ENCODE results near the gene SUPT5H. TPM values are rescaled to one million over a fixed set of nuclear protein-coding genes. Genes with fewer than 3 reads are reported as not detected.
"Not testable (repeated sequence)": the region's sequence is repeated elsewhere in the genome, so short reads cannot be mapped to it uniquely, and the experiment has no call there.

SUPT5H gene
- polyA plus RNA-seq, 12 donors = 74.5 to 113 (median 82.6) TPM; not detected in 1

DNA sequence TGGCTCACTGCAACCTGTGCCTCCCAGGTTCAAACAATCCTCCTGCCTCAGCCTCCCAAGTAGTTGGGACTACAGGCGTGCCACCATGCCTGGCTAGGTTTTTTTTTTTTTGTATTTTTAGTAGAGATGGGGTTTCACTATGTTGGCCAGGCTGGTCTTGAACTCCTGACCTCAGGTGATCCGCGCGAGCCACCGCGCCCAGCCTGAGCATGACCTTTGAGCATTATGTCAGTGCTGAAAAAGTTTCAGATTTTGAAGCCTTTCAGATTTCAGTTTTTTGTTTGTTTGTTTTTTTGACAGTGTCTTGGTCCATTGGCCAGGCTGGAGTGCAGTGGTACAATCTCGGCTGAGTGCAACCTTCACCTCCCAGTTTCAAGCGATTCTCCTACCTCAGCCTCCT lies 5.9 kb downstream of the SUPT5H start:
- DNase-seq = not testable (repeated sequence)

DNA sequence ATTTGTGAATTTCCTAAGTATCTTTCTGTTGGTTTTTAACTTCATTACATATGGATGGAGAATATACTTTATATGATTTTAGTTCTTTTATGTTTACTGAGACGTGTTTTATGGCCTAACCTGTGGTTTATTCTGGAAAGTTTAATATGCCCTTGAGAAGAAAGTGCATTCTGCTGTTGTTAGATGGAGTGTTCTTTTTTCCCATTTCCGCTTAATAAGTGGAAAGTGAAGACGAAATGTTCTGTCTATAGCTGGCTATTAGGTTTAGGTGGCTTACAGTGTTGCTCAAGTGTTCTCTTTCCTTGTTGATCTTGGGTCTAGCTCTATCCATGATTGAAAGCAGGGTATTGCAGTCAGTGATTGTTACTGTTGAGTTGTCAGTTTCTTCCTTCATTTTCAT lies 18.0 kb downstream of the SUPT5H start:
- no peak for DNase-seq

DNA sequence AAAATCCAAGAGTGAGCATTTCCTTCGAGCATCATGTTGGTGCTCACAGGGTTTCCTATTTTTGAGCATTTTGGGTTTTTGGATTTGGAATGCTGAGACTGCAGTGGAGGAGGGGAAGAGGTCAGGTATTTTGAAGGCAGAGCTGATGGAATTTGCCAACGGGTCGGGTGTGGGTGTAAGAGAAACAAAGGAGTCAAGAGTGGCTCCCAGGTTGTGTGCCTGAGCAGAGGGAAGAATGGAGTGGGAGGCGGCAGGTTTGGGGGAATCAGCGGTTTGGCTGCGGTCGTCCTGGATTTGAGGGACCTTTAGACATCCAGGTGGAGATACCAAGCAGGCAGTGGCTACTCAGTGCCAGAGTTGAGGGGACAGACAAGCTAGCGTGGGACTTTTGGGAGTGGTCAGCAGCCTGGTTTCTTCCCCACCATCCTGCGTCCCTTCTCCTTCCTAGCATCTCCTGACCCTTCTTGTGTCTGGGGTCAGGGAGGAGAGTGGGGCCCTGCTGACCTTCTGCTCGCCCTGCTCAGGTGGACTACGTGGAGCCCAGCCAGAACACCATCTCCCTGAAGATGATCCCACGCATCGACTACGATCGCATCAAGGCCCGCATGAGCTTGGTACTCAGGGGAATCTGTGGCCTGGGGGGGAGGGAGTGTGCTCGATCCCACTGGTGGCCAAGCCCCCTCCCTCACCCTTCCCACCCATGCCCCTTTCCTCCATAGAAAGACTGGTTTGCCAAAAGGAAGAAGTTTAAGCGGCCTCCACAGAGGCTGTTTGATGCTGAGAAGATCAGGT lies 20.8 kb downstream of the SUPT5H start:
- no peak for DNase-seq

DNA sequence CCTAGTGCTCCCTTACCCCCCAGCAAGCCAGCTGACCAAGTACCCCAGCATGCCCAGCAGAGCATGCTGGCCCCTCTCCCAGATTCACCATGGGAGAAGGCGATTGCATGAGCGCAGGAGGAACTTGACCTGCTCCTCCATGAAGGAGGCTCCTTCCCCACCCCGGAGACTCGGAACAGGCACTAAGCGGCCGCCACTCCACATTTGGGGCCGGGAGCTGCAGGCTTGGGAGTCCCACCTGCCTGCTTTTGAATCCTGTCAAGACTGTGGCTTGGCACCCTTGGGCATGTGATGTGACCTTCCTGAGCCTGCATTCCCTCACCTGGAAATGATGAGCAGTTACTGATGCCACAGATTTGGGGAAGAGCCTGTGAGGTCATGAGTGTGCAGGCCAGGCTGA lies 22.6 kb downstream of the SUPT5H start:
- DNase-seq = no peak

DNA sequence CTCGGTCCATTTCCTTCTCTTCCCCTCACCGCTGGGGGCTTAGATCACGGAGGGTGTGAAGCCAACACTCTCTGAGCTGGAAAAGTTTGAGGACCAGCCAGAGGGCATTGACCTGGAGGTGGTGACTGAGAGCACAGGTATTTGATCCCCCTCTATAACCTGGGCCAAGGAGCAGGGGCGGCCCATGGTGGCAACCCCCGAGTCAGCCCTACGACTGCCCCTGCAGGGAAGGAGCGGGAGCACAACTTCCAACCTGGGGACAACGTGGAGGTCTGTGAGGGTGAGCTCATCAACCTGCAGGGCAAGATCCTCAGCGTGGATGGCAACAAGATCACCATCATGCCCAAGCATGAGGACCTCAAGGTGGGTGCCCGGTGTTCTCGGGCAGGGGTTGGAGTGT lies 23.7 kb downstream of the SUPT5H start:
- DNase-seq = no peak

DNA sequence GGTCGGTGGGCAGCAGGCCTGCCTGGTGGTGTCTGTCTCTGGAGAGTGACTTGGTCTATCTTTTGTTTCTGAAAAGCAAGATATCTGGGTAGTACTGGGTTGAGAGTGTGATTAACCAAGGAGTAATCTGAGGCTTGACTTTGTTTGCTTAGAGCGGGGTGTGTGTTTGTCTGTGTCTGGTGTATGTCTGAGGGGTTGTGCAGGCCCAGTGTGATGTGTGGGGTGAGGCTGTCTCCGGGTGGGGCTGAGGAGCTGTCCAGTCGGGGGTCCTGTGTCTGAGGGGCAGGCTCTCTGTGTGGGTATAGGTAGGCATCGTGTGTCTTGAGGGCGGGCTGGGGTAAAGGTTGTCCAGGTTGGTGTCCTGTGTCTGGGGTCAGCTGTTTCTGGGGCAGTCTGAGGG lies 24.2 kb downstream of the SUPT5H start:
- no peak for DNase-seq

DNA sequence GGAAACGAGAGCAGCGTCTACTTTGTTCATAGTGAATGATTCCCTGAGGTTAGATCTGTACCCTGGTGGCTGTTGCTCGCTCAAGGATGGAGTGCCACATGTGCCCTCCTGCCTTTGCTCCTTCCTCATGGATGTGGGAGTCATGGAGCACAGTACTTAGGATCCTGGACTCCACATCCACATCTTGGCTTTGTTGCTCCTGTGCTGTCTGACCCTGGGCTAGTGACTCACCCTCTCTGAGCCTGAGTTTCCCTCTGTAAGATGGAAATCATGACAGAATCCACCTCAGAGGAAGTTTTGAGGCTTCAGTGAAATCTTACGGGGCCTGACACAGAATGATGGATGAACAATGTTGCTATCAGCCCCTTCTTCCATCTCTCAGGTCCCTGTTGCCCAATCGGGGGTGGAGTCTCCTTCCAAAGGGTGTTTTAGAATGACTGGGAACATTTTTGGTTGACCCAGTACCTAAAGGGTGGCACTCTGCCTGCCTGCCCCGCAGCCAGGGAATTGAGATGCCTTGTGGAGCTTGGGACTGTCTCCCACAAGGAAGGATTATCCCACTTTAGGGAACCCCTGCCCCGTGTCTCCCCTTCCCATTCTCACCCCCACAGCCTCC lies 25.4 kb downstream of the SUPT5H start:
- DNase-seq = no peak

DNA sequence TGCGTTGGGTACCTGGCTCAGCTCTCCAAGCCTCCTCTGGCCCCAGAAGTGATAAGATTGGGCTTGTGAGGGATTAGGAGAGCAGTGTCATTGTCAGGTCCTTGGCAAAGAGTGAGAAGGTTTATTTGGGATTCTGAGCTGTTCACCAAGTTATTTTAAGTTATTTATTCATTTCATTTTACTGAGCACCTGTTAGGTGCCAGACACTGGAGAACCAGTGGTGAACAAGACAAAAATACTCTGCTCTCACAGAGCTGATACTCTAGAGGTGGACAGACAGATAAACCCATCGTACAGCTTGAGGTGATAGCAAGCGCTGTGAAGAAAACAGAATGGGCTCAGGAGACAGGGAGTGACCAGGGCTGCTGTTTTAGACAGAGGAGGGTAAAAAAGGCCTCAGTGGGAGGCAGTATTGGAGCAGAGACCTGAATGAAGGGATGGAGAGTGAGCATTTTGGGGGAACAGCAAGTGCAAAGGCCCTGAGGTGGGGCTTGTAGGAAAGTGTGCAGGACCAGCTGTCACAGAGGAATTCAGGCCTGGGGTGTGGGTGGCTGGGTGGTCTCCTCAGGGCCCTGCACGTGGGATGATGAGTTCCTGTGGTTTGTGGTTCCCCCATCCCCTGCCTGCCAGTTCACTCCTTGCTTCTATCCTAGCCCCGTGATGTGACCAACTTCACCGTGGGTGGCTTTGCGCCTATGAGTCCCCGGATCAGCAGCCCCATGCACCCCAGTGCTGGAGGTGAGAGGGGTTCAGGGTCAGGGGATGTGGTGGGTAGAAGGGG lies 26.6 kb downstream of the SUPT5H start:
- no peak for DNase-seq

DNA sequence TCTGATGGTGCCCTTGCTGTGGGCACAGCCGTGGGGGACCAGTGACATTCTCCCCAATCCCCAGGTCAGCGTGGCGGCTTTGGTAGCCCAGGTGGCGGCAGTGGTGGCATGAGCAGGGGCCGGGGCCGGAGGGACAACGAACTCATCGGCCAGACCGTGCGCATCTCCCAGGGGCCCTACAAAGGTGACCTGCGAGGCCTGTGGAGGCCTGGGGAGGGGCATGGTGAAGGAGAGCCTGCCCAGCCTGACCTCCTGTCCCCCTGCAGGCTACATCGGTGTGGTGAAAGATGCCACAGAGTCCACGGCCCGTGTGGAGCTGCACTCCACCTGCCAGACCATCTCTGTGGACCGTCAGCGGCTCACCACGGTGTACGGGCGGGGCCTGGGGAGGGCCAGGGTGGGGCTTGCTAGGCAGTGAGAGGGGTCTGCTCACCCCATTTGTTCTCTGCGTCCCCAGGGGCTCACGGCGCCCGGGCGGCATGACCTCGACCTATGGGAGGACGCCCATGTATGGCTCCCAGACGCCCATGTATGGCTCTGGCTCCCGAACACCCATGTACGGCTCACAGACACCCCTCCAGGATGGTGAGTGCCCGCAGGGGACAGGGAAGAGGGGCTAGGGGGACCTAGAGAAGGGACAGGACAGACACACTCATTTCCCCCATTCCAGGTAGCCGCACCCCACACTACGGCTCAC lies 27.5 kb downstream of the SUPT5H start:
- DNase-seq = no peak

DNA sequence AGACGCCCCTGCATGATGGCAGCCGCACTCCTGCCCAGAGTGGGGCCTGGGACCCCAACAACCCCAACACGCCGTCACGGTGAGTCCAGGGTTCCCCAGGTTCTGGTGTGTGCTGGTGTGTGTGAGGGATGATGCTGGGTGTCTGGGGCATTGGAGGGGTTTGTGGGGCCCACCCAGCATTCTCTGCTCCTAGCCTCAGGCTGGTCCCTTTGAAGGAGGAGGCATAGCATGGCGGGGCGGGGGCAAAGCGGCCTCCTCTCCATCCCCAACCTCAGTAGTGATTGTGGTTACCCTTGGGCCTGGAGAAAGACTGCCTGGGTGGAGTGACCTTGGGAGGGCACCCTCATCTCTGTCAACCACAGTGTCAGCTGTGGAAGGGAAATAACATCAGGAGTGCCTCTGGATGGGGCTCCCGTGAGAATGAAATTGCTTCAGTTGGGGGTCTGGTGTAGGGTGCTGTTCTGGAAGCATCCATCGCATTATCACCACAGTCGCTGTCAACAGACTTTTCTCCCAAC lies 28.1 kb downstream of the SUPT5H start:
- no peak for DNase-seq

DNA sequence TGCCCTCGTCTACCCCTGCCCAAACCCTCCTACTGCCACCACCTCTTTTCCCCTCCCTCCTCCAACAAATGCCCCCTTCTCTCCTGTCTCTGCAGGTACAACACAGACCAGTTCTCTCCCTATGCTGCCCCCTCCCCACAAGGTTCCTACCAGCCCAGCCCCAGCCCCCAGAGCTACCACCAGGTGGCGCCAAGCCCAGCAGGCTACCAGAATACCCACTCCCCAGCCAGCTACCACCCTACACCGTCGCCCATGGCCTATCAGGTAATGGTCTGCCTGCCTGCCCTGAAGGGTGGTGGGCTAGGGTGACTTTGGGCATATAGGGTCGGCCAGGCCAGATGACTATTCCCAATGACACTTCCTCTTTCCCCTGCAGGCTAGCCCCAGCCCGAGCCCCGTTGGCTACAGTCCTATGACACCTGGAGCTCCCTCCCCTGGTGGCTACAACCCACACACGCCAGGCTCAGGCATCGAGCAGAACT lies 28.8 kb downstream of the SUPT5H start:
- DNase-seq = no peak

DNA sequence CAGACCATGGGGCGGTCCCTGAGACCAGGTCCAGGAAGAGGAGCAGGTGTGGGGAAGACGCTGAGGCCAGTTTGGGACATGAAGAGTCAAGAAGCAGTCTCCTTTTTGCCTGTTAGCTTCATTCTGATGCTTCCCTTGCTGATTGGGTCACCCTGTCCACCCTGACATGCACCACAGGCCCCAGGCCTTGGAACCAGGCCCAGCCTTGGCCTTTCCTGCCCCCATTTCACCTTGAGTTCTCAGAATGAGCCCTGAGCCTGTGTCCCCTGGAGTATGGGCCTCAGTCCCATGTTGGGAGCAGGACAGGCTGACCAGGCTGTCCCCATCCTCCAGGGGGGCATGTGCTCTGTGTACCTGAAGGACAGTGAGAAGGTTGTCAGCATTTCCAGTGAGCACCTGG lies 30.4 kb downstream of the SUPT5H start:
- no peak for DNase-seq

DNA sequence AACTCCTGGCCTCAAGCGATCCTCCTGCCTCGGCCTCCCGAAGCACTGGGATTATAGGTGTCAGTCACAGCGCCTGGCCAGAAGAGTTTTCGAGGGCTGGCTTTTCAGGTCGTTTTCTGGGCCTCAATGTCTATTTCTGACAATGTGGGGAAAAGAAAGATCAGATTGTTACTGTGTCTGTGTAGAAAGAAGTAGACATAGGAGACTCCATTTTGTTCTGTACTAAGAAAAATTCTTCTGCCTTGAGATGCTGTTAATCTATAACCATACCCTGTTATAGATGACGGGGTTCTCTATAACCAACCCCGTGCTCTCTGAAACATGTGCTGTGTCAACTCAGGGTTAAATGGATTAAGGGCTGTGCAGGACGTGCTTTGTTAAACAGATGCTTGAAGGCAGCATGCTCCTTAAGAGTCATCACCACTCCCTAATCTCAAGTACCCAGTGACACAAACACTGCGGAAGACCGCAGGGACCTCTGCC lies 34.0 kb downstream of the SUPT5H start:
- not testable (repeated sequence) for DNase-seq

DNA sequence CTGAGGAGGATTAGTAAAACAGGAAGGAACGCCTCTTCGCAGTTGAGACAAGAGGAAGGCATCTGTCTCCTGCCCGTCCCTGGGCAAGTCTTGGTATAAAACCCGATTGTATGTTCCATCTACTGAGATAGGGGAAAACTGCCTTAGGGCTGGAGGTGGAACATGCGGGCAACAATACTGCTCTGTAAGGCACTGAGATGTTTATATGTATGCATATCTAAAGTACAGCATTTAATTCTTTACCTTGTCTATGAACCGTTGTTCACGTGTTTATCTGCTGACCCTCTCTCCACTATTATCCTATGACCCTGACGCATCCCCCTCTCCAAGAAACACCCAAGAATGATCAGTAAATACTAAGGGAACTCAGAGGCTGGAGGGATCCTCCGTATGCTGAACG lies 34.5 kb downstream of the SUPT5H start:
- DNase-seq = no peak

DNA sequence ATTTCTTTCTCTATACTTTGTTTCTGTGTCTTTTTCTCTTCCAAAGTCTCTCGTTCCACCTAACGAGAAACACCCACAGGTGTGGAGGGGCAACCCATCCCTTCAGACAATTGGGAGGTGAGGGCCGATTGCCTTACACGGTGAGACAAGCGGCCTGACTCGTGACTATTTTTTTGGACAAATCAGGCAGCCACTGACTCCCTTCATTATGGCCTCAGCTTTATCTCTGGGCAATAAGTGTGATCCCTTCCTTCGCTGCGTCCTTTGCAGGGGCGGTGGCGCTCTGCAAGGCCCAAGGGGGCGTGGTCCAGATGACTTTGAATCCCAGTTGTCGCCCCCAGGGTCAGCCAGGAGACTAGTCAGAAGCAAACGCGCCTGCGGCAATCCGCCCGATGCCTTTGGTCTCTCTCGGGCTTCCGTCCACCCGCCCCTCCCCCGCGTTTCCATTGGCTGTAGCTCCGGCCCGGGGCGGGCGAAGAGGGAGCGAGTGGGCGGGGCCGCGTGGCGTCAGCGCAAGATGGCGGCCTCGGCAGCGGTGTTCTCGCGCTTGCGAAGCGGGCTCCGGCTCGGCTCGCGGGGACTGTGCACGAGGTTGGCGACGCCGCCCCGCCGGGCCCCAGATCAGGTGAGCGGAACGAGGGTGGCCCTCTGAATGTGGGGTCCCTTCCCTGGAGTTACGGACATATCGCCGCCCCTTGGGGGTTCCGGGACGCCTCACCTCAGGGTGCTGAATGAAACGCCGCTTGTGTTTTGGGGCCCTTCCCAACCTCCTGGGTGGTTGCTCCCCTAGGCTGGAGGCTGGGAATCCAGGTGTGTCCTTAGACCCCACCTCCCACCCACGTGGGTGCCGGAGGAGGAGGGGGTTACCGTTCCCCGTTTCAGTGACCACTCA lies 35.2 kb downstream of the SUPT5H start, which contains the start of gene TIMM50:
TSS of gene TIMM50 (plus strand) at position 502 of the 892 bp plus-strand sequence. CDS start at position 518, 16 bp downstream.
- DNase-seq = peak; percentile 96

DNA sequence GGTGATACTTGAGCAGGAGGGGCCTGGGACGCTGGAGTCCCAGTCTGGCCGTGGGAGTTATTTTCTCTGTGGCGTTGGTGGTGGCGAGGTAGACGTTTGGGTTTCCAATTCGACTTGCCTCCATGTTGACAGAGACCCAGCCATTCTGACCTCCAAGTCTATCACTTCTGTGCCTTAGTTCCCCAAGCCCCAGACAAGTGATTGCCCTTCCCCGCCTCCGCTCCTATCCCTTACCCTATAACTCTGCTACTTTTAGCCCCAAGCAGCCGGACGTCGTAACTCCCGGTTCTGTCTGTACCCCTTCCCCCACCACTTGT lies 35.8 kb downstream of the SUPT5H start:
- DNase-seq = no peak

DNA sequence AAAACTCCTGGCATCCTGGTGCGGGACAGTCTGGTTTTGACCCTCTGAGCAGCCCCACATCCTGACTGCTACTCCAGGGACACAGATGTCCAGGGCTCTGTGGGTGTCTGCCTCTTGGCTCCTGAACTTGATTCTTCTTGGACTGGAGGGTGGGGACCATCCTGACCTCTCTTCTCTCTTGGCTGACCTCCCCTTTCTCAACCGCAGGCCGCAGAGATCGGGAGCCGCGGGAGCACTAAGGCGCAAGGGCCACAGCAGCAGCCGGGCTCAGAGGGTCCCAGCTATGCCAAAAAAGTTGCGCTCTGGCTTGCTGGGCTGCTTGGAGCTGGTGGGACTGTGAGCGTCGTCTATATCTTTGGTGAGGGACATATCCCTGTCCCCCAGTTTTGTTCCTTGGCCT lies 36.3 kb downstream of the SUPT5H start:
- DNase-seq = no peak

DNA sequence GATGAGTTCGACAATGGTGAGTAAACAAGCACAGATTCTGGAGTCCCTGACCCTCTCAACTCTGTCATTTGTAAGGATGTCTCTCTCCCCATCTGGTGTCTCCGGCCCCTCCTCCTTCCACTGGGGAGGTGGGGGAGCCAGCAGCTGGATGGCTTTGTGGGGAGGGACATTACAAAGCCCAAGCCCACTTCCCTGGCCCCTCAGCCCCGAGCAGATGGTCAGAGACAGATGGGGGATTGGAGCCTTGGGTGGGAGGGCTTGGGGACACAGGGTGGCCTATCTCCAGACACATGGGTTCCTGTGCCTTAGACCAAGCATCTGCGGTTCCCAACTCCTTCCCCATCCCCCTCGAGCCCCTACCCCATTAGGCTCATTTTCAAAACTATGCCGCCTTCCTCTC lies 37.8 kb downstream of the SUPT5H start:
- no peak for DNase-seq

DNA sequence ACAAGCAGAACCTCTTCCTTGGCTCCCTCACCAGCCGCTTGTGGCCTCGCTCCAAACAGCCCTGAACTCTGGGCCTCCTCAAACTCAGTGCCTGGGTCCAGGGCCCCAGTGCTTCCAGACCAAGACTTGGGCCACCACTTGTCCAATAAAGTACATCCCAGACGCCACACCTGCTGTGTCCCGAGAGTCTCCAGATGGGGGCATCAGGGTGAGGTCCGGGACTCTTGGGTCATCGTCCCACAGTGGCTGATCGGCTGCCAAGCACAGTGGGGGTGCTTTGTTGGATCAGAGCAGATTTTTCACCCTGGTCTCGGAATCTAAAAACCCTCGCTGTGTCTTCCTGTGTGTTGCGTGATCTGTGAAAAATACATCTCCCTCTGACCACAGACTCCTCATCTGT lies 44.4 kb downstream of the SUPT5H start:
- DNase-seq = no peak

DNA sequence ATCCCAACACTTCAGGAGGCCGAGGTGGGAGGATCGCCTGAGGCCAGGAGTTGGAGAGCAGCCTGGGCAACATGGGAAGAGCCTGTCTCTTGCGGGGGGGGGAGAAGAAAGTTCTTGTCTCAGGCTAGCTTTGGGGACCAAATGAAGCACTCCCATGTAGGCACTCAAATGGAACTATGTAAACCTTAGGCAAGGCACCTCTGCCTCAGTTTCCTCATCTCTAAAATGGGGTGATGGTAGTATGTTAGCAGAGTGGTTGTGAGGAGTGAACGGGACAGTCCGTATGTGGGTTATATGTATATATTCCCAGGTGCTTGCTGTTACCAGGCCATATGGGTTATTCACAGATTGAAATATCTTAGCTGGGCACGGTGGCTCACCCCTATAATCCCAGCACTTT lies 46.8 kb downstream of the SUPT5H start:
- DNase-seq = no peak

DNA sequence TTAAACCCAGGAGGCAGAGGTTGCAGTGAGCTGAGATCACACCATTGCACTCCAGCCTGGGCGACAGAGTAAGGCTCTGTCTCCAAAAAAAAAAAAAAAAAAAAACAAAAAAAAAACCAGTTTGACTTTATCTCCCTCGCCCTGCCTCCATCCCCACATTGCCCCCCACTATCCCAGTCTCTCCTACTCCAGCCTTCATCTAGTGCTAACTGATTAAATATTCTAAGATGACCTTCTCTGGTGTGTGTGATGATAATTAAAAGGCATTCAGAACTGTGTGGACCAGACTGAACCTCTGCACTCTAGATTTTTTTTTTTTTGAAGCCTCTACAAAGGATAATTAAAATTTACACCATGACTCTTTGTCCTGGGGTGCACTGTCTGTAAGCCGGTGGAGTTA lies 47.4 kb downstream of the SUPT5H start:
- DNase-seq = no peak

All from muscle of arm (tissue), 12 donors.